ENCODE results near the gene PHKG1.
"Not testable (repeated sequence)": the region's sequence is repeated elsewhere in the genome, so short reads cannot be mapped to it uniquely, and the experiment has no call there.

The PHKG1 gene

GRCh38 chr7:56104138-56104537, 11.4 kb upstream of the PHKG1 start:
- not testable (repeated sequence) for H3K36me3 ChIP-seq (ENCODE audit: insufficient read depth, low read length)

GRCh38 chr7:56099653-56100052, 6.9 kb upstream of the PHKG1 start:
- no peaks in the 10 kb centered on the region for H3K36me3 ChIP-seq (ENCODE audit: insufficient read depth, low read length)
- no peaks in the 10 kb centered on the region for H3K9me3 ChIP-seq (ENCODE audit: low read length)
- no peak overlapping the region for H2AFZ ChIP-seq (ENCODE audit: low read depth, low read length)
- no peaks in the 10 kb centered on the region for H3K27me3 ChIP-seq (ENCODE audit: insufficient read depth, low read length)
- H3K4me1 ChIP-seq (ENCODE audit: insufficient read depth, low read length) = no peaks in the 10 kb centered on the region
- H3K4me3 ChIP-seq (ENCODE audit: low read length) = no peak overlapping the region

More at GRCh38 chr7:56104138-56104537, 11.4 kb upstream of the PHKG1 start:
- H3K9me3 ChIP-seq (ENCODE audit: low read length); H3K4me3 ChIP-seq (ENCODE audit: low read length); H3K27me3 ChIP-seq (ENCODE audit: insufficient read depth, low read length); H2AFZ ChIP-seq (ENCODE audit: low read depth, low read length); H3K4me1 ChIP-seq (ENCODE audit: insufficient read depth, low read length): not testable (repeated sequence)

- not testable (repeated sequence) for H3K4me3 ChIP-seq (ENCODE audit: low read length); H3K4me1 ChIP-seq (ENCODE audit: insufficient read depth, low read length); H3K27me3 ChIP-seq (ENCODE audit: insufficient read depth, low read length); H3K36me3 ChIP-seq (ENCODE audit: insufficient read depth, low read length); H3K9me3 ChIP-seq (ENCODE audit: low read length); H2AFZ ChIP-seq (ENCODE audit: low read depth, low read length)
These were observed 5.6 kb upstream of the PHKG1 start for GRCh38 chr7:56098187-56099008.

GRCh38 chr7:56097700-56098099, 4.9 kb upstream of the PHKG1 start:
- H3K36me3 ChIP-seq (ENCODE audit: insufficient read depth, low read length) = no peaks in the 10 kb centered on the region

GRCh38 chr7:56092388-56092787, 364 bp downstream of the PHKG1 start:
- not testable (repeated sequence) for H3K4me3 ChIP-seq (ENCODE audit: low read length); H3K9me3 ChIP-seq (ENCODE audit: low read length); H3K36me3 ChIP-seq (ENCODE audit: insufficient read depth, low read length); H3K4me1 ChIP-seq (ENCODE audit: insufficient read depth, low read length); H3K27me3 ChIP-seq (ENCODE audit: insufficient read depth, low read length); H2AFZ ChIP-seq (ENCODE audit: low read depth, low read length)

More at GRCh38 chr7:56097700-56098099, 4.9 kb upstream of the PHKG1 start:
- H3K4me1 ChIP-seq (ENCODE audit: insufficient read depth, low read length) = no peaks in the 10 kb centered on the region
- no peaks in the 10 kb centered on the region for H3K9me3 ChIP-seq (ENCODE audit: low read length)
- H3K4me3 ChIP-seq (ENCODE audit: low read length) = no peak overlapping the region
- H2AFZ ChIP-seq (ENCODE audit: low read depth, low read length) = no peak overlapping the region
- H3K27me3 ChIP-seq (ENCODE audit: insufficient read depth, low read length) = no peaks in the 10 kb centered on the region

GRCh38 chr7:56091591-56091990, 1.2 kb downstream of the PHKG1 start:
- Histone ChIP-seq H3K36me3 (ENCODE audit: insufficient read depth, low read length) (no peaks in the 10 kb centered on the region), H3K27me3 (ENCODE audit: insufficient read depth, low read length) (no peaks in the 10 kb centered on the region), H3K4me1 (ENCODE audit: insufficient read depth, low read length) (no peaks in the 10 kb centered on the region), H3K4me3 (ENCODE audit: low read length) (no peak overlapping the region), H2AFZ (ENCODE audit: low read depth, low read length) (no peak overlapping the region), H3K9me3 (ENCODE audit: low read length) (no peaks in the 10 kb centered on the region)

- Histone ChIP-seq H3K36me3 (ENCODE audit: insufficient read depth, low read length) (no peaks in the 10 kb centered on the region), H3K9me3 (ENCODE audit: low read length) (no peaks in the 10 kb centered on the region), H2AFZ (ENCODE audit: low read depth, low read length) (no peak overlapping the region), H3K4me1 (ENCODE audit: insufficient read depth, low read length) (no peaks in the 10 kb centered on the region), H3K27me3 (ENCODE audit: insufficient read depth, low read length) (no peaks in the 10 kb centered on the region), H3K4me3 (ENCODE audit: low read length) (no peak overlapping the region)
These were observed 5.3 kb downstream of the PHKG1 start for GRCh38 chr7:56087445-56087844.

- Histone ChIP-seq H3K4me1 (ENCODE audit: insufficient read depth, low read length) (no peaks in the 10 kb centered on the region), H2AFZ (ENCODE audit: low read depth, low read length) (no peak overlapping the region)
These were observed 6.0 kb downstream of the PHKG1 start for GRCh38 chr7:56086761-56087160.

GRCh38 chr7:56083150-56083785, 9.5 kb downstream of the PHKG1 start:
- peaks cover 8% of the 10 kb centered on the region for H3K36me3 ChIP-seq (ENCODE audit: insufficient read depth, low read length)
- no peak overlapping the region for H3K4me3 ChIP-seq (ENCODE audit: low read length)
- no peak overlapping the region for H2AFZ ChIP-seq (ENCODE audit: low read depth, low read length)
- no peaks in the 10 kb centered on the region for H3K9me3 ChIP-seq (ENCODE audit: low read length)
- no peaks in the 10 kb centered on the region for H3K4me1 ChIP-seq (ENCODE audit: insufficient read depth, low read length)
- no peaks in the 10 kb centered on the region for H3K27me3 ChIP-seq (ENCODE audit: insufficient read depth, low read length)

More at GRCh38 chr7:56086761-56087160, 6.0 kb downstream of the PHKG1 start:
- Histone ChIP-seq H3K9me3 (ENCODE audit: low read length) (no peaks in the 10 kb centered on the region), H3K4me3 (ENCODE audit: low read length) (no peak overlapping the region), H3K27me3 (ENCODE audit: insufficient read depth, low read length) (no peaks in the 10 kb centered on the region), H3K36me3 (ENCODE audit: insufficient read depth, low read length) (no peaks in the 10 kb centered on the region)

- no peaks in the 10 kb centered on the region for H3K4me1 ChIP-seq (ENCODE audit: insufficient read depth, low read length)
- H3K9me3 ChIP-seq (ENCODE audit: low read length) = no peaks in the 10 kb centered on the region
- peaks cover 13% of the 10 kb centered on the region for H3K36me3 ChIP-seq (ENCODE audit: insufficient read depth, low read length)
- no peaks in the 10 kb centered on the region for H3K27me3 ChIP-seq (ENCODE audit: insufficient read depth, low read length)
- no peak overlapping the region for H2AFZ ChIP-seq (ENCODE audit: low read depth, low read length)
- no peak overlapping the region for H3K4me3 ChIP-seq (ENCODE audit: low read length)
These were observed 11.0 kb downstream of the PHKG1 start for GRCh38 chr7:56081626-56082340.

- H3K36me3 ChIP-seq (ENCODE audit: insufficient read depth, low read length) = peaks cover 18% of the 10 kb centered on the region
- H3K4me1 ChIP-seq (ENCODE audit: insufficient read depth, low read length); H3K27me3 ChIP-seq (ENCODE audit: insufficient read depth, low read length); H2AFZ ChIP-seq (ENCODE audit: low read depth, low read length); H3K4me3 ChIP-seq (ENCODE audit: low read length); H3K9me3 ChIP-seq (ENCODE audit: low read length): not testable (repeated sequence)
These were observed 11.9 kb downstream of the PHKG1 start for GRCh38 chr7:56080726-56081435.

- Histone ChIP-seq H3K4me1 (ENCODE audit: insufficient read depth, low read length) (no peaks in the 10 kb centered on the region), H3K27me3 (ENCODE audit: insufficient read depth, low read length) (no peaks in the 10 kb centered on the region), H3K9me3 (ENCODE audit: low read length) (no peaks in the 10 kb centered on the region)
These were observed 13.1 kb downstream of the PHKG1 start for GRCh38 chr7:56079450-56080185.

More at GRCh38 chr7:56079450-56080185, 13.1 kb downstream of the PHKG1 start:
- Histone ChIP-seq H3K36me3 (ENCODE audit: insufficient read depth, low read length) (peaks cover 18% of the 10 kb centered on the region), H3K4me3 (ENCODE audit: low read length) (no peak overlapping the region), H2AFZ (ENCODE audit: low read depth, low read length) (no peak overlapping the region)
